ENCODE measurements around the gene SLC16A4. TPM values are rescaled to one million over a fixed set of nuclear protein-coding genes. Genes with fewer than 3 reads are reported as not detected.
A peak's percentile ranks its signal among the peaks of the same experiment; 100 is the strongest.

SLC16A4 gene
- total RNA-seq, 2 donors from 2014 or later = 3.4 to 5.8 TPM

GRCh38 chr1:110338886-110339406, 51.9 kb downstream of the SLC16A4 start, which contains the start of gene RBM15:
TSS of gene RBM15 (plus strand) at chr1:110339377. CDS start at chr1:110339406, 29 bp downstream.
- peak; percentile 83 to 88 for ATAC-seq
- intact Hi-C loops (cut with DNase I) = loop anchor here in 1 of 2 donors (2.0 kb wide), 1 partner anchor 68 kb away; the partner anchor contains the start of gene LAMTOR5

GRCh38 chr1:110338309-110338885, 52.4 kb downstream of the SLC16A4 start:
- ATAC-seq (peak; percentile 86 to 92), DNase-seq (peak; percentile 94)
- intact Hi-C loops (cut with DNase I) = loop anchor here in 1 of 2 donors (2.0 kb wide), 1 partner anchor 68 kb away; the partner anchor contains the start of gene LAMTOR5

More at GRCh38 chr1:110338886-110339406, 51.9 kb downstream of the SLC16A4 start, which contains the start of gene RBM15:
- peak; percentile 98 for DNase-seq

- DNase-seq (peak; percentile 64), ATAC-seq (no peak)
- intact Hi-C loops (cut with DNase I) = loop anchor here in 1 of 2 donors (2.0 kb wide), 1 partner anchor 69 kb away; the partner anchor contains the start of gene LAMTOR5
Measured at GRCh38 chr1:110337704-110338308, 53.0 kb downstream of the SLC16A4 start.

GRCh38 chr1:110336300-110337039, 54.4 kb downstream of the SLC16A4 start:
- DNase-seq (peak; percentile 25), ATAC-seq (no peak)
- intact Hi-C loops (cut with DNase I) = no loop called here

- ATAC-seq (no peak), DNase-seq (no peak)
- intact Hi-C loops (cut with DNase I) = no loop called here
Measured at GRCh38 chr1:110335265-110335664, 55.6 kb downstream of the SLC16A4 start.

- DNase-seq = no peak
- intact Hi-C loops (cut with DNase I) = no loop called here
- ATAC-seq = no peak
Measured at GRCh38 chr1:110328700-110329099, 62.1 kb downstream of the SLC16A4 start.

GRCh38 chr1:110328274-110328673, 62.6 kb downstream of the SLC16A4 start:
- intact Hi-C loops (cut with DNase I) = no loop called here
- DNase-seq (no peak), ATAC-seq (no peak)

GRCh38 chr1:110326826-110327225, 64.0 kb downstream of the SLC16A4 start:
- DNase-seq (no peak), ATAC-seq (no peak)
- intact Hi-C loops (cut with DNase I) = no loop called here

- intact Hi-C loops (cut with DNase I) = no loop called here
- DNase-seq = no peak
- ATAC-seq = no peak
Measured at GRCh38 chr1:110324667-110325066, 66.2 kb downstream of the SLC16A4 start.

- DNase-seq = no peak
- ATAC-seq = no peak
- intact Hi-C loops (cut with DNase I) = no loop called here
Measured at GRCh38 chr1:110321846-110322245, 69.0 kb downstream of the SLC16A4 start.

- no peak for ATAC-seq
- intact Hi-C loops (cut with DNase I) = no loop called here
- DNase-seq = no peak
Measured at GRCh38 chr1:110321045-110321444, 69.8 kb downstream of the SLC16A4 start.

- intact Hi-C loops (cut with DNase I) = no loop called here
- ATAC-seq (no peak), DNase-seq (no peak)
Measured at GRCh38 chr1:110320168-110320518, 70.7 kb downstream of the SLC16A4 start.

GRCh38 chr1:110319332-110320167, 71.3 kb downstream of the SLC16A4 start:
- intact Hi-C loops (cut with DNase I) = loop anchor here in 1 of 2 donors (10.0 kb wide), 1 partner anchor 145 kb away; no protein-coding TSS in a partner anchor
- DNase-seq (no peak), ATAC-seq (no peak)

- DNase-seq (no peak), ATAC-seq (no peak)
- intact Hi-C loops (cut with DNase I) = loop anchor here in 1 of 2 donors (10.0 kb wide), 1 partner anchor 147 kb away; no protein-coding TSS in a partner anchor
Measured at GRCh38 chr1:110318046-110318445, 72.8 kb downstream of the SLC16A4 start.

GRCh38 chr1:110316735-110317134, 74.1 kb downstream of the SLC16A4 start:
- intact Hi-C loops (cut with DNase I) = loop anchor here in 1 of 2 donors (10.0 kb wide), 1 partner anchor 148 kb away; no protein-coding TSS in a partner anchor
- DNase-seq (no peak), ATAC-seq (no peak)
